H1 (cell line): Measurements from ENCODE around the gene NAV3. TPM values are rescaled to one million over a fixed set of nuclear protein-coding genes. Genes with fewer than 3 reads are reported as not detected.

Experiments used
- CHD2 ChIP-seq: IDR thresholded peaks from 2 replicates; pipeline ENCODE4 v1.6.1; 2012; ENCODE audit warnings: low read length, improper control_type of control experiment
- POLR2A ChIP-seq, 2 experiments: IDR thresholded peaks; 1 replicate in 1 of 2; 2 replicates in 1 of 2; pipeline ENCODE4 v1.6.1; 2011; ENCODE audit warnings: low read depth in 2 of 2, low read length in 2 of 2, mild to moderate bottlenecking in 2 of 2; ENCODE audit errors: control extremely low read depth in 1 of 2
- SAP30 ChIP-seq: fragments of 300-600 bp; sonication (generic); IDR thresholded peaks from 2 replicates; pipeline ENCODE4 v1.7.1; 2012; ENCODE audit warnings: low read length, moderate library complexity, mild to moderate bottlenecking, inconsistent platforms; ENCODE audit not compliant: insufficient read depth, insufficient replicate concordance
- polyA plus RNA-seq, 7 experiments: library from polyadenylated mRNA; depleted of rRNA in 3 of 7; stranded (reverse) in 5 of 7; unstranded in 2 of 7; fragments of >200 nt in 5 of 7; fragments of 200-250 nt in 2 of 7; gene quantifications; 1 replicate in 5 of 7; 2 replicates in 1 of 7; 4 replicates in 1 of 7; pipeline versions ENCODE4 v1.2.1 to v1.2.3, GENCODE V29; 2011 to 2013; ENCODE audit warnings: missing spikeins in 2 of 7, mixed read lengths in 2 of 7
- total RNA-seq: library from RNA; stranded (reverse); fragmentation: NEBNext Ultra II Directional; extraction: Animal tissue kit (Norgen Biotek cat#: 25700); gene quantifications from 2 replicates; pipeline ENCODE4 v1.2.1, GENCODE V29; 2021

Gene NAV3
- total and polyA plus RNA-seq, 2 of the 8 experiments (the other 6 are each of a cell fraction or from before 2014, with no cell fraction given): 0.47 to 5.0 TPM

GRCh38 chr12:78183824-78184223 is 353.1 kb downstream of the NAV3 start (continued):
- TF ChIP-seq SAP30 (no peak), POLR2A (IDR thresholded peaks at IDR 0.05; ENCODE audit: control extremely low read depth in 1 of 2, low read depth in 2 of 2, low read length in 2 of 2) (no peak), CHD2 (no peak)
